GM06990 (cell line): ENCODE results near the gene KLHL29.

ENCODE experiments used
- DNase-seq: peaks from one replicate; pipeline ENCODE4 v3.0.0-alpha.2; 2011; ENCODE audit not compliant: insufficient read length; ENCODE audit errors: extremely low read depth
- H3K27me3 ChIP-seq: replicated peaks from 2 replicates; pipeline ENCODE4 v1.6.0; 2011; ENCODE audit warnings: low read length; ENCODE audit not compliant: control insufficient read depth, insufficient read depth
- H3K36me3 ChIP-seq: 2 replicates; pipeline ENCODE4 v1.5.1; 2011; ENCODE audit warnings: low read length; ENCODE audit not compliant: control insufficient read depth, insufficient read depth
- H3K4me3 ChIP-seq: replicated peaks from 2 replicates; pipeline ENCODE4 v1.5.1; 2011; ENCODE audit warnings: low read depth, mild to moderate bottlenecking, control low read depth, low read length
- TF ChIP-seq, protein P1 (sequence below): IDR thresholded peaks from 2 replicates; pipeline ENCODE4 v1.5.1; 2011; ENCODE audit warnings: low read length, control low read depth, mild to moderate bottlenecking, inconsistent platforms; ENCODE audit not compliant: insufficient read depth, poor library complexity, severe bottlenecking

Gene KLHL29

DNA sequence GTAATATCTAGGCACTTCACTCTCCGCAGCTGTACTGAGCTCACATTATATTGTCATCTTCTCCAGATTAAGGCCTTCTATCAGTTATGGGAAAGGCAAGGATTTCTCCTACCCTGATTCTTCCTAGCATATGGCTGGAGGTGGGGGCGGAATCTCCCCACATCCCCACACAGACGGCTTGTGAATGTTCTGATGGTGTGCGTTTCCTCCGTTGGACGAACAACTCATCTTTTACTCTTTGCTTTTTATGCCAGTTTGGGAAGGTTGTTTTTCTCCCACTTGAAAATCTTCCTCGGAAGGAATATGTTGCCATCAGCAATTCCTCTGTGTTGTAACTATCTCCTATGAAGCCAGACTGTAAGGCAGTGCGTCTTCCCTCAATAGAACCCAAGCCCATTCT lies 24.3 kb downstream of the KLHL29 start:
- H3K4me3 ChIP-seq = no peak overlapping the region
- DNase-seq = no peak
- H3K36me3 ChIP-seq = no peaks in the 10 kb centered on the region
- TF ChIP-seq, protein P1, sequence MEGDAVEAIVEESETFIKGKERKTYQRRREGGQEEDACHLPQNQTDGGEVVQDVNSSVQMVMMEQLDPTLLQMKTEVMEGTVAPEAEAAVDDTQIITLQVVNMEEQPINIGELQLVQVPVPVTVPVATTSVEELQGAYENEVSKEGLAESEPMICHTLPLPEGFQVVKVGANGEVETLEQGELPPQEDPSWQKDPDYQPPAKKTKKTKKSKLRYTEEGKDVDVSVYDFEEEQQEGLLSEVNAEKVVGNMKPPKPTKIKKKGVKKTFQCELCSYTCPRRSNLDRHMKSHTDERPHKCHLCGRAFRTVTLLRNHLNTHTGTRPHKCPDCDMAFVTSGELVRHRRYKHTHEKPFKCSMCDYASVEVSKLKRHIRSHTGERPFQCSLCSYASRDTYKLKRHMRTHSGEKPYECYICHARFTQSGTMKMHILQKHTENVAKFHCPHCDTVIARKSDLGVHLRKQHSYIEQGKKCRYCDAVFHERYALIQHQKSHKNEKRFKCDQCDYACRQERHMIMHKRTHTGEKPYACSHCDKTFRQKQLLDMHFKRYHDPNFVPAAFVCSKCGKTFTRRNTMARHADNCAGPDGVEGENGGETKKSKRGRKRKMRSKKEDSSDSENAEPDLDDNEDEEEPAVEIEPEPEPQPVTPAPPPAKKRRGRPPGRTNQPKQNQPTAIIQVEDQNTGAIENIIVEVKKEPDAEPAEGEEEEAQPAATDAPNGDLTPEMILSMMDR = no peak
- no peaks in the 10 kb centered on the region for H3K27me3 ChIP-seq

DNA sequence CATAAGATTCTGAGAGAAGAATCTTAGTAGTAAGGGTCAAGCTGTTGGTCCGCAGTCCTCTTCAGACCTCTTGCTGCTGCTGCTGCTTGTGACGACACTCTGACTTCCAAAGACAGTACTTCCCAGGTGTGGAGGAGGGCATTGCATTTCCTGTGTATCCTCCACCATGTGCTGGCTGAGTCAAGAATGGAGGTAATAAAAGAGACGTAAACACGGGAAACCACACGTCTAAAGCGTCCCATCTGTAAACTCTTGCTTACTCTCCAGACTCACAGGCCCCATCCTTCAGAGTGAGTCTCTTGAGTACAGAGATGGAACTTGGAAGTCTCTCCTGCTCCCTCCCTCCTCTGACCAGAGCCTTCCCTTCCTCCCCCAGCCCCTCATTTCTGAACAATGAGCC lies 25.6 kb downstream of the KLHL29 start:
- no peak for DNase-seq
- Histone ChIP-seq H3K4me3 (no peak overlapping the region), H3K36me3 (no peaks in the 10 kb centered on the region), H3K27me3 (no peaks in the 10 kb centered on the region)
- TF ChIP-seq, protein P1 = no peak

DNA sequence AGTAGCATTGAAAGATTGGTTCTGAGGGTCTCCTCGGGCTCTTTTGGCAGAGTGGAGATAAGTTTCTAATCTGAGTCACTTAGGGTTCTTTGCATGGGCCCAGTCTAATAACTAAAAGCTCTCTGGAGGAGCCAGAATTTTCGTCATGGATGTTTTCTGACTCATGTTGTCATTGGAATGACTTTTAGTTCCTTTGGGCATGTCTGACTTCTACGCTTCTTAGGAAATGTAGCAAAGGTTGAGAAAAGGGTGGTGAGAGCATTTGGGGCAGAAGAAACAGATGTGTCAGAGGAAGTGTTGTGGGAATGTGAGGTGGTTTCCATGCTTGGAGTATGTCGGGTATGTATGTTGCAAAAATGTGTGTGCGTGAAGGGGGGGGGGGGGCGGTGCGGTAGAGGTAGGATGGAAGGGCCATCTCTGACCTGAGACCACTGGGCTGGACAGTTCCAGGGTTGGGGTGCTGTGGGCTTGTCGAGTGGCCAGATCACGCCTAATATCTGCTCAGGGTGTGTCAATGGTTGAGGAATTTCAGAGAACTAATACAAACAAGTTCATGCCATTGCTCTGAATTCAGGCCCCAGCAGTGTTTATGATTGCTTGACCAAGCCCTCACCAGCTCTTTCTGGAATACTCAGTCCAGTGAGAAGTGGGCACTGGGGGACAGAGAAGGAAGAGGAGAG lies 26.9 kb downstream of the KLHL29 start:
- DNase-seq = no peak
- Histone ChIP-seq H3K36me3 (no peaks in the 10 kb centered on the region), H3K4me3 (no peak overlapping the region), H3K27me3 (no peaks in the 10 kb centered on the region)
- TF ChIP-seq, protein P1 = no peak

DNA sequence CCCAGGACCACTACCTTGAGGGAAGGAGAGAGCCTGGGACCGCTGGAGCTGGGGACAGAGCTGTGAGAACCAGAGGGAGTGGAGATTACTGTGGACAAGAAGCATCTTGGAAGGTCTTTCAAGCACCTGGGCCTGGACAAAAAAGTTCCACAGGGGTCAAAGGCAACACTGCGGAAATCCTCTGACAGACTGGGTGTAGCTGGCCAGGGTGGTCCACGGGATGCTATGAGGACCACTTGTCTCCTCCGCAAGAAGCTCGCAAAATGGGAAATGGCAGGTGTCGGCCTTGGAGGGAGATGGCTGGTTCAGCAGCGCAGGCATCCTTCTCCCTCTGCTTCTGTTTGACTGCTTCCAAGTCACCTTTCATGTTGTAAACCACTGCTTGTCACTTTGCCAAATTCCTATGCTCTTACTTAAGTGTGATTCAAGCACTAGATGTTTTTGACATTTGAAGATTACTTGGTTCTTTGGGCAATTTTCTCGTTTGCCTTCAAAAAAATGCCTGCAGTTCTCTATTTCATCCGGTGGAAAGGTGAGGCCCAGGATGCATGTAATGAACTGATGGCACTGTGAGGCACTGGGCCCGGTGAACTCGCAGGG lies 27.7 kb downstream of the KLHL29 start:
- H3K36me3 ChIP-seq = no peaks in the 10 kb centered on the region
- DNase-seq = no peak
- TF ChIP-seq, protein P1 = no peak
- H3K27me3 ChIP-seq = no peaks in the 10 kb centered on the region
- no peak overlapping the region for H3K4me3 ChIP-seq

DNA sequence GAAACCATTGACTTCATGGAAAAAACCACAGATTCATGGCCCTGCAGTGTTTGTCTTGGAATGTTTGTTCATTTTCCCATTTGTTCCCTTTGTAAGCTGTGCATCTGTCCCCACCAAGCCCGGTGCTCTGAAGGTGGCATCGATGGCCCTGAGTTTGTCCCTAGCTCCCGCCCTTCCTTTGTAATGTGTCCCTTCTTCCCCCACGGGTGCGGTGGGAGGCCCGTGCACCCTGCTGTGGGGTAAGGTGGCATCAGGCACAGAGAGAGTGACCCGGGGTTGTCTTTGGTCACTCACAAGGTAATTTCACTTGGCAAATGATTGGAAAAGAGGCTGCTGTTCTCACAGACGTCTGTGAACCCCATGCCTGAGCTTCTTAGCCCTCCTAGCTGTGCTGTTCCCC lies 28.7 kb downstream of the KLHL29 start:
- no peaks in the 10 kb centered on the region for H3K27me3 ChIP-seq
- H3K4me3 ChIP-seq = no peak overlapping the region
- TF ChIP-seq, protein P1 = no peak
- H3K36me3 ChIP-seq = no peaks in the 10 kb centered on the region
- no peak for DNase-seq
